Endothelial cell (in vitro differentiated cells): ENCODE measurements around the gene PROM2. TPM values are rescaled to one million over a fixed set of nuclear protein-coding genes. Genes with fewer than 3 reads are reported as not detected.

Source experiments
- DNase-seq: peaks from one replicate; pipeline ENCODE4 v3.0.0; 2021; ENCODE audit warnings: low spot score
- H3K27ac Mint-ChIP-seq: one replicate; pipeline ENCODE4 v1.8.0; 2021; ENCODE audit warnings: mixed read lengths, inconsistent platforms; ENCODE audit not compliant: unreplicated experiment
- H3K27me3 Mint-ChIP-seq: one replicate; pipeline ENCODE4 v1.8.0; 2021; ENCODE audit warnings: mild to moderate bottlenecking, moderate library complexity, mixed read lengths, inconsistent platforms; ENCODE audit not compliant: unreplicated experiment
- H3K36me3 Mint-ChIP-seq: one replicate; pipeline ENCODE4 v1.8.0; 2021; ENCODE audit warnings: mild to moderate bottlenecking, low read depth, mixed read lengths, inconsistent platforms; ENCODE audit not compliant: unreplicated experiment
- H3K4me1 Mint-ChIP-seq: one replicate; pipeline ENCODE4 v1.8.0; 2021; ENCODE audit warnings: mild to moderate bottlenecking, mixed read lengths, inconsistent platforms; ENCODE audit not compliant: unreplicated experiment
- H3K4me3 Mint-ChIP-seq: one replicate; pipeline ENCODE4 v1.8.0; 2021; ENCODE audit warnings: mild to moderate bottlenecking, mixed read lengths, inconsistent platforms; ENCODE audit not compliant: unreplicated experiment
- H3K9me3 Mint-ChIP-seq: one replicate; pipeline ENCODE4 v1.8.0; 2021; ENCODE audit warnings: mixed read lengths, inconsistent platforms; ENCODE audit not compliant: unreplicated experiment
- CTCF ChIP-seq: fragments of 200-600 bp; sonication (generic); IDR thresholded peaks from one replicate; pipeline ENCODE4 v1.5.0; 2021; ENCODE audit warnings: antibody characterized with exemption; ENCODE audit not compliant: unreplicated experiment
- total RNA-seq: library from RNA; stranded (reverse); fragmentation: NEBNext Ultra II Directional; extraction: Animal tissue kit (Norgen Biotek cat#: 25700); gene quantifications from one replicate; pipeline ENCODE4 v1.2.1, GENCODE V29; 2021; ENCODE audit not compliant: unreplicated experiment

Gene PROM2
- total RNA-seq, 1 donor from 2014 or later = 0.62 TPM

GRCh38 chr2:95337829-95338228 lies 63.6 kb downstream of the PROM2 start:
- Mint-ChIP-seq H3K4me1 (peaks cover 2% of the 10 kb centered on the region), H3K36me3 (no peaks in the 10 kb centered on the region), H3K4me3 (no peak overlapping the region), H3K27me3 (peaks cover 4% of the 10 kb centered on the region), H3K9me3 (no peaks in the 10 kb centered on the region), H3K27ac (no peak overlapping the region)
- no peak for DNase-seq
- TF ChIP-seq CTCF = no peak

Other genes with a start within 250 kb of the PROM2 start
- not detected for gene MAL, start 248.7 kb upstream of the PROM2 start, total RNA-seq
- gene MRPS5, start 152.6 kb upstream of the PROM2 start, total RNA-seq = 47.5 TPM
- 16.2 TPM for gene ZNF514, start 114.6 kb upstream of the PROM2 start, total RNA-seq
- gene ZNF2, start 108.6 kb upstream of the PROM2 start, total RNA-seq = 5.3 TPM
- 11.2 TPM for gene ZNF892, start 66.9 kb upstream of the PROM2 start, total RNA-seq
- 0.26 TPM for gene KCNIP3, start 22.9 kb downstream of the PROM2 start, total RNA-seq
- 34.0 TPM for gene FAHD2A, start 128.3 kb downstream of the PROM2 start, total RNA-seq
- gene TRIM43B, start 210.3 kb downstream of the PROM2 start, total RNA-seq = 0.23 TPM